ELR (cell line): ENCODE results near the gene IQSEC2.
A peak's percentile ranks its signal among the peaks of the same experiment; 100 is the strongest.

Experiments
- DNase-seq: peaks from one replicate; pipeline ENCODE4 v3.0.0-alpha.2; 2015; ENCODE audit warnings: low read depth

IQSEC2 gene

GRCh38 chrX:53266914-53267313 lies 14.5 kb downstream of the IQSEC2 start:
- DNase-seq: no peak

- peak; percentile 60 for DNase-seq
Observed at GRCh38 chrX:53265771-53266574, 15.4 kb downstream of the IQSEC2 start.

GRCh38 chrX:53263597-53264094 lies 17.7 kb downstream of the IQSEC2 start:
- peak; percentile 89 for DNase-seq

- peak; percentile 89 for DNase-seq
Observed at GRCh38 chrX:53262918-53263394, 18.4 kb downstream of the IQSEC2 start.

- no peak for DNase-seq
Observed at GRCh38 chrX:53262189-53262917, 19.0 kb downstream of the IQSEC2 start.

GRCh38 chrX:53261355-53261972 lies 19.9 kb downstream of the IQSEC2 start:
- no peak for DNase-seq

- DNase-seq: no peak
Observed at GRCh38 chrX:53260836-53261235, 20.5 kb downstream of the IQSEC2 start.

- DNase-seq: no peak
Observed at GRCh38 chrX:53257670-53258423, 23.5 kb downstream of the IQSEC2 start.

- no peak for DNase-seq
Observed at GRCh38 chrX:53257166-53257565, 24.2 kb downstream of the IQSEC2 start.

GRCh38 chrX:53256446-53257041 lies 24.8 kb downstream of the IQSEC2 start:
- no peak for DNase-seq

- DNase-seq: no peak
Observed at GRCh38 chrX:53255738-53256191, 25.6 kb downstream of the IQSEC2 start.

- DNase-seq: no peak
Observed at GRCh38 chrX:53254570-53255461, 26.6 kb downstream of the IQSEC2 start.

GRCh38 chrX:53253293-53254020 lies 27.9 kb downstream of the IQSEC2 start:
- no peak for DNase-seq

- DNase-seq: no peak
Observed at GRCh38 chrX:53251307-53251706, 30.1 kb downstream of the IQSEC2 start.

GRCh38 chrX:53250556-53250955 lies 30.8 kb downstream of the IQSEC2 start:
- DNase-seq: no peak

GRCh38 chrX:53249408-53250042 lies 31.9 kb downstream of the IQSEC2 start:
- DNase-seq: peak; percentile 17

GRCh38 chrX:53247928-53248327 lies 33.5 kb downstream of the IQSEC2 start:
- no peak for DNase-seq

GRCh38 chrX:53246231-53246630 lies 35.2 kb downstream of the IQSEC2 start:
- DNase-seq: no peak

- DNase-seq: peak; percentile 13
Observed at GRCh38 chrX:53244610-53245009, 36.8 kb downstream of the IQSEC2 start.
